Measurements from ENCODE around the gene JMY.

GRCh38 chr5:79285285-79285684, 49.4 kb downstream of the JMY start:
- no peak for TF ChIP-seq POLR2AphosphoS5 (IDR thresholded peaks at IDR 0.05; ENCODE audit: borderline replicate concordance, low read depth, low read length)
- no peak for TF ChIP-seq EZH2 (IDR thresholded peaks at IDR 0.05)
- no peak for TF ChIP-seq FOXP2 (optimal IDR thresholded peaks at IDR 0.05; ENCODE audit: control extremely low read depth, extremely low read length, insufficient read depth)
